Measurements from ENCODE around the gene GPR139. TPM values are rescaled to one million over a fixed set of nuclear protein-coding genes. Genes with fewer than 3 reads are reported as not detected.
A peak's percentile ranks its signal among the peaks of the same experiment; 100 is the strongest.

Gene GPR139
- total and polyA plus RNA-seq, 5 donors: not detected

DNA sequence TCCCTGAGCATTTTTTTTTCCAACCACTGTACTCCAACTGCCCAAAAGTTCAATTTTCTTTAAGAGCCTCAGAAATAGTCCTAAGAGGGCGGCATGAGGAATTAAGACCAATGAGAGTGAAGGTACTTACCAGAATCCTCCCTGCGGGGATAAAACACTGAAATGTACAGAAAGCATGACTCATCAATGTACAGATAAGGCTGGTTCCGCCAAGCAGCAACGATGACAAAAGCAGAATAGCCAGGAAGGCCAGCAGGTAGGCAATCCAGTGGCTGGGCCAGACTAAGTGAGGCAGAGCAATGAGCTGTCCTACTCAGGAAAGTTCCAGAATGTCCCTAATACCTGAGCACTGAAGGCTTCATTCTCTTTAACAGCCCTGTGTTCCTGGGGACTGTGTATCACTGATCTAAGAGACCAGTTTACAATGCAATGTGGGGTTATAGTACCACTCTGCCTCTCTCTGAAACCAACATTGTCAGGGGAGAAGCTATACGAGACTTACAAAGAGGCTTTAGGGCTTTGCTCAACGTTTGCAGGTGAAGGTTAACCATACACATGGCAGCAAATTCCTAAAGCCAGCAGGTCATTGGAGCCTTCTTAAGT is 11.0 kb upstream of the GPR139 start:
- Histone ChIP-seq H3K4me3 (ENCODE audit: low read length) (no peak overlapping the region), H3K27me3 (ENCODE audit: control insufficient read depth, insufficient read depth) (peaks cover 3% of the 10 kb centered on the region), H3K9me3 (ENCODE audit: control insufficient read depth, low read length) (no peaks in the 10 kb centered on the region), H3K27ac (ENCODE audit: low read length) (no peak overlapping the region), H3K4me1 (ENCODE audit: control insufficient read depth, insufficient read depth, low read length) (no peaks in the 10 kb centered on the region)
- DNase-seq: no peak
- no peak for ATAC-seq
- WGBS: 50% methylated on average over 6 of the region's 6 CpGs
- intact Hi-C loops (cut with DNase I): no loop called here

DNA sequence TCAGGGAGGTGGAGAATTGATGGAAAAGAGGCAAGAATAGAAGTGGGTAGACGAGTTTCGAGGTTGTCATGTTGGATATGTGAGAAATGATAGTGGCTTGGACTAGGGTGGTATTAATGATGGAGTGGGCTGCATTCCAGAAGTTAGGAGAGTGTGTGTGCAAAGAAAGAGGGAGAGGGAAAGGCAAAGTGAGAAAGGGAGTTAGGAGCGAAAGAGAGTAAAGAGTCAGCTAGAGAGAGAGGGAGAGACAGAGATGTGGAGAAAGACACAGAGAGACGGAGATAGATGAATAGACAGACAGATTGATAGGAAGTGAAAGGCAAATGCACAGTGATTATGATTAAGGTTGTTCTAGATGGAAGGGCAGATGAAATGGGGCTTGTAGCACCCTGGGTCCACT is 5.4 kb upstream of the GPR139 start:
- H3K4me1 ChIP-seq (ENCODE audit: control insufficient read depth, insufficient read depth, low read length): no peaks in the 10 kb centered on the region
- no peak for ATAC-seq
- intact Hi-C loops (cut with DNase I): no loop called here
- no peaks in the 10 kb centered on the region for H3K9me3 ChIP-seq (ENCODE audit: control insufficient read depth, low read length)
- H3K4me3 ChIP-seq (ENCODE audit: low read length): no peak overlapping the region
- H3K27me3 ChIP-seq (ENCODE audit: control insufficient read depth, insufficient read depth): peaks cover 3% of the 10 kb centered on the region
- WGBS: 69% methylated on average over 4 of the region's 4 CpGs
- DNase-seq: no peak
- no peak overlapping the region for H3K27ac ChIP-seq (ENCODE audit: low read length)

DNA sequence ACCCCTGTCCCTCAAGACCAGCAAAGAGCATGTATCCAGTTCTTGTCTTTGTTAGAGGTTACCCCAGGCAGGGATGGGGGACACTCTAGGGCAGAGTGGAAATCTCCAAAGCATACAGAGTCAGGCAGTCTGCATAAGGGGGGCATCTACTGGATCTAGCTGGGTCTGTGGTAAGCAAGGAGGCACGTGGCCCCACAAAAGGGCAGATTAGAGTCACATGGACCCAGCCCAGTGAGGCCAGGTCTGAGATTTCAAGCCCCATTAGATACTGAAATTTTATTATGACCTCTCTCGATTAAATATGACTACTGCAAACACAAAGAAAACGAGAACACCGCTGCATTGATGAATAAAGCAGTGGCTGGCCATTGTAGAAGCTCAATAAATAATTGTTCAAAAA is 1.6 kb upstream of the GPR139 start:
- Histone ChIP-seq H3K27me3 (ENCODE audit: control insufficient read depth, insufficient read depth) (no peaks in the 10 kb centered on the region), H3K4me3 (ENCODE audit: low read length) (no peak overlapping the region), H3K9me3 (ENCODE audit: control insufficient read depth, low read length) (no peaks in the 10 kb centered on the region), H3K27ac (ENCODE audit: low read length) (no peak overlapping the region), H3K4me1 (ENCODE audit: control insufficient read depth, insufficient read depth, low read length) (no peaks in the 10 kb centered on the region)
- ATAC-seq (no peak), DNase-seq (no peak)
- intact Hi-C loops (cut with DNase I): no loop called here
- WGBS: 64% methylated on average over 4 of the region's 4 CpGs

DNA sequence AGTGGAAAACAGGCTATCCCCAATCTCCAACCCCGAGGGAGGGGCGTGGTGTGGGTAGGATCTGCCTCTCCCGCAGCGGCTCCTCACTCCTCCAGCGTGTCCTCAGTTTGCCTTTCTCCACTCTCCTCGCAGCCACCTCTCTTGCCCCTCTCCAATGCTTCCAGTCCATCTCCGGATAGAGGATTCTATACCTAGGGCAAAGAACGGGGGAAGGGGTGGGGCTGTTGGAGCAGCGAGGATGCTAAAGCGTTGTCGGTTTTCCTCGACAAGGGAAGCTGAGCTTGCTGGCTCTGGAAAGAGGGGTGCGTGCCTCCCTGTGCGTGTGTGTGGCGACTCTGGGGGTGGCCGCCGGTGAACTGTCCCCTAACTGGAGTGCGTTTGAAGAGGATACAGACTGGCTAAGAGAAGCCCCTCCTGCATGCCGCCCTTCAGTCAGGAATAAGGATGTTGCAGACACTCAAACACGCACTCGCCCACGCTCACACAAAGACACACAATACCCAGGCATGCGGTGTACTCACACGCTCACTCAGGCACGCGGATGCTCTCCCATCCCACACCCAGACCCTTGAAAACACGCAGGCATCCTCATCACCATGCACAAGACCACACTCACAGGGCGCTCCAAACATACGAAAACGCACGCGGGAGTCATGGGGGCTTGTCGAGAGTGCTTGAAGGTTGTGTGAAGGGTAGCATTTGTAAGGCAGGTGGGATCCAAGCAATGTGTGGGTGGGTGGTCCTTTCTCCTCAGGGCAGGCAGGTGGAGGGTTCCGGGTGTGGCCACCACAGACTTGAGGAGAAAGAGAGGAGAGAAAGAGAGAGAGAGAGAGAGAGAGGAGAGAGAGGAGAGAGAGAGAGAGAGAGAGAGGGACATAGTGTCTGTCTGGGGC is 655 bp upstream of the GPR139 start:
- DNase-seq (no peak), ATAC-seq (no peak)
- no peaks in the 10 kb centered on the region for H3K9me3 ChIP-seq (ENCODE audit: control insufficient read depth, low read length)
- H3K27me3 ChIP-seq (ENCODE audit: control insufficient read depth, insufficient read depth): no peaks in the 10 kb centered on the region
- intact Hi-C loops (cut with DNase I): no loop called here
- WGBS: 10% methylated on average over 34 of the region's 34 CpGs
- no peak overlapping the region for H3K4me3 ChIP-seq (ENCODE audit: low read length)
- no peaks in the 10 kb centered on the region for H3K4me1 ChIP-seq (ENCODE audit: control insufficient read depth, insufficient read depth, low read length)
- no peak overlapping the region for H3K27ac ChIP-seq (ENCODE audit: low read length)

DNA sequence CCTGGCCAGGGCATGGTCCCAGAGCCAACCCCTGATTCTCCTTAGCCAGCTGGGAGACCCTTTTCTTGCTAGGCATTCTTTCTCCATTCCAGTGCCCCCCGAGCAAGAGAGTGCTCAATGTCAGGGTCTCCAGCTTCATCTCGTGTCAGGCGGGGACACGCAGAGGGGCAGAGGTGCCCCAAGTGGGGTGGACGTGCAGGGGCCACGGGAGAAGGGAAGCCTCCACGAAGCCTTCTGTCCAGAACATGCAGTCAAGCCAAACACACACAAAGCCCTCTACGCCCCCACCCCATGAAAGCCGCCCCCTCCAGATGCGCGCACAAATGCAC is 852 bp downstream of the GPR139 start:
- Histone ChIP-seq H3K9me3 (ENCODE audit: control insufficient read depth, low read length) (no peaks in the 10 kb centered on the region), H3K27ac (ENCODE audit: low read length) (no peak overlapping the region), H3K4me1 (ENCODE audit: control insufficient read depth, insufficient read depth, low read length) (no peaks in the 10 kb centered on the region), H3K4me3 (ENCODE audit: low read length) (no peak overlapping the region), H3K27me3 (ENCODE audit: control insufficient read depth, insufficient read depth) (no peaks in the 10 kb centered on the region)
- 14% methylated on average over 11 of the region's 11 CpGs for WGBS
- intact Hi-C loops (cut with DNase I): no loop called here
- no peak for DNase-seq
- no peak for ATAC-seq

DNA sequence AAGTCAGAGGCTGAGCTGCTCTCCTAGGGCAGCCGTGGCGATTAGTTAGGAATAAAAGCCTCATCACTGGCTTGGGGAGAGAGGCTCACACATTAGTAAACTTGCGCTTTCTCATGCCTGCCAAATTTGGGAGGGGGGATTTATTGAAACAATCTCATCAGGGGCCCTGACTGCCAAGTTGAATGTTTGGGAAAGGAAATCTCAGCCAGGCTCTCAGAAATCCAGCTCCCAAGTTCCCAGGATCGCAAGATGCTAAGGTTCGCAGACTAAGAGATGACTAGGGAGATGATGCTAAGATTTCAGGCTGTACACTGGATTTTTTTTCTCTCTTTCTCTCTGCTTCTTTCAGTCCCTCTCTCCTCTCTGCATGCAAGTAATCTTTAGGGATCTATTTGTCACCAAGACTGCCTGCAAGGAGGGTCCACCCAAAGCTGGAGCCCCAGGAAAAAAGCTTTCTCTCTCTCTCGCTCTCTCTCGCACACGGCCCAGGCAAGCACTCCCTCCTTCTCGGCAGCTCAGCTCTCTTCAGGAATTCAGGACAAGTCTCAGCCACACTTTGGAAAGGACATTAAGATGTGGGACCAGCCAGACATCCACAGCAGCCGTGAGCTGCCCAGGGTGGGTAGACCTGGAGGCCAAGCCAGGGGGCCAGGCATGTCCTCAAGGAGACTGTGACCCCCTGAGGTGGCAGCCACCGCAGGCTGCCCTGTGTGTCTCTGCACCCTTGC is 1.4 kb downstream of the GPR139 start:
- intact Hi-C loops (cut with DNase I): no loop called here
- H3K27ac ChIP-seq (ENCODE audit: low read length): no peak overlapping the region
- H3K4me3 ChIP-seq (ENCODE audit: low read length): no peak overlapping the region
- H3K9me3 ChIP-seq (ENCODE audit: control insufficient read depth, low read length): no peaks in the 10 kb centered on the region
- no peaks in the 10 kb centered on the region for H3K27me3 ChIP-seq (ENCODE audit: control insufficient read depth, insufficient read depth)
- no peaks in the 10 kb centered on the region for H3K4me1 ChIP-seq (ENCODE audit: control insufficient read depth, insufficient read depth, low read length)
- DNase-seq: no peak
- WGBS: 40% methylated on average over 11 of the region's 11 CpGs
- ATAC-seq: no peak

DNA sequence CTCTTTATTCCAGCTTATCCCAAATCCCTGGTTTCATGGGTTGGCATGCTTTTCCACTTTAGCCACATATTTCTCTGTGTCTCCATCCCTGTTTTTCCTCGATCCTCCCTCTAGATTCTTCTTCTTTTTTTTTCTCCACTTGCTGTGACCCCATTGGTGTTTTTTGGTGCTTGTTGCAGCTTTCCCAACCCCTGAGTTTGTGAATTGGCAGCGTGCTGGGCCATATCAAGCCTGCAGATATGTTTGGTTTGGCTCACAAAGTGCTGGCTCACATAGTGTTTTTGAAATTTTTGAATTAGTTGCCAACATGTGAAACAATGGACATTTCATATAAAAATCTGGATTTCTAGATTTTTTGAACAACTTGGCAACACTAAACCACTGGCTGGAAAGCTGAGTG is 8.8 kb downstream of the GPR139 start:
- no peaks in the 10 kb centered on the region for H3K4me1 ChIP-seq (ENCODE audit: control insufficient read depth, insufficient read depth, low read length)
- H3K9me3 ChIP-seq (ENCODE audit: control insufficient read depth, low read length): no peaks in the 10 kb centered on the region
- WGBS: 25% methylated on average over 2 of the region's 2 CpGs
- ATAC-seq: peak; percentile 62 to 88
- DNase-seq: peak; percentile 53 to 74 (median 56)
- intact Hi-C loops (cut with DNase I): no loop called here
- H3K27ac ChIP-seq (ENCODE audit: low read length): no peak overlapping the region
- no peaks in the 10 kb centered on the region for H3K27me3 ChIP-seq (ENCODE audit: control insufficient read depth, insufficient read depth)
- H3K4me3 ChIP-seq (ENCODE audit: low read length): no peak overlapping the region

DNA sequence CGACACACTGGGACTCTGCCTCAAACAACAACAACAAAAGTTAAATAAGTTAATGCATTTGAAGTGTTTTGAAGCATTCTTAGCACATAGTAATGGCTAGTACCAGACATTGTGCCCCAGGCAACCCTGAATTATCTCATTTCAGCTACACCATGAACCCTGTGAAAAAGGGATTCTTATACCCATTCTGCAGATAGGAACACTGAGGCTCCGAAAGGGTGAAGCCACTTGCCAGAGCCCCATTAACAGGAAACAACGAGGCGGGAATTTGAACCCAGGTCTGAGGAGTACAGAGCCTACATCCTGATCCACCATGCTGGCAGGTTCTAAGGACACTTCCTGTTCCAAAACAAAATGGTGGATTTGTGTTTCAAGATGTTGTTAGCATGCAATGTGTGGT is 9.2 kb downstream of the GPR139 start:
- Histone ChIP-seq H3K4me1 (ENCODE audit: control insufficient read depth, insufficient read depth, low read length) (no peaks in the 10 kb centered on the region), H3K4me3 (ENCODE audit: low read length) (no peak overlapping the region), H3K9me3 (ENCODE audit: control insufficient read depth, low read length) (no peaks in the 10 kb centered on the region), H3K27ac (ENCODE audit: low read length) (no peak overlapping the region), H3K27me3 (ENCODE audit: control insufficient read depth, insufficient read depth) (no peaks in the 10 kb centered on the region)
- DNase-seq: no peak
- intact Hi-C loops (cut with DNase I): no loop called here
- no peak for ATAC-seq
- WGBS: 88% methylated on average over 4 of the region's 4 CpGs

DNA sequence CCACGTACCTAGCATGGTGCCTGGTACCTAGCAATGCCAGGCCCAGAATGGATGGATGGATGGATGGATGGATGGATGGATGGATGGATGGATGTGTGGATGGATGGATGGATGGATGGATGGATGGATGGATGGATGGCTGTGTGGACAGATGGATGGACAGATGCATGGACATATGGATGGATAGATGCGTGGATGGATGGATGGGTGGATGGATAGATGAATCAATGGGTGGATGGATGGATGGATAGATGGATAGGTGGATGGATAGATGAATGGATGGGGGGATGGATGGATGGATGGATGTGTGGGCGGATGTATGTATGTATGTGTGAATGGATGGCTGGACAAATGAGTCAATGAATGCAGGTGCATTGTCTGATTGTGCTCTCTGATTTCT is 12.6 kb downstream of the GPR139 start:
- no peak for DNase-seq
- no peak for ATAC-seq
- H3K27ac ChIP-seq (ENCODE audit: low read length): no peak overlapping the region
- H3K9me3 ChIP-seq (ENCODE audit: control insufficient read depth, low read length): no peaks in the 10 kb centered on the region
- H3K27me3 ChIP-seq (ENCODE audit: control insufficient read depth, insufficient read depth): no peaks in the 10 kb centered on the region
- intact Hi-C loops (cut with DNase I): no loop called here
- WGBS: 70% methylated on average over 3 of the region's 3 CpGs
- no peaks in the 10 kb centered on the region for H3K4me1 ChIP-seq (ENCODE audit: control insufficient read depth, insufficient read depth, low read length)
- no peak overlapping the region for H3K4me3 ChIP-seq (ENCODE audit: low read length)

DNA sequence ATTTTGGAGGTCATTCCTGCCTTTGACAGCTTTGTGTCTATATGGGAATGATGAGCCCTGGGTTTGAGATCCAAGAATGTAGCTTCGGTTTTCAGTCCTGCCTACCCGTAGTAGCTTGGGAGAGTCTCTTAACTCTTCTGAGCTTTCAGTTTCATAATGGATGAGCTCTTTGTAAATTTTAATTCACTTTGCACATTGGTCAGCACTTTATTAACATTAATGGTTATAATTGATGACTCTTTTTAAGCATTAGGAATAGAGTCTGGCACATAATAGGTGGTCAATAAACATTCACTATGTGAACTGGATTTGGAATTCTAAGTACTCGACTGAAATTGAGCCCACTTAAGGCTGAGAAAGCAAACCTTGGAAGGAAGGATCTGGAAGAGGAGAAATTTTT is 17.3 kb downstream of the GPR139 start:
- ATAC-seq (no peak), DNase-seq (no peak)
- H3K9me3 ChIP-seq (ENCODE audit: control insufficient read depth, low read length): no peaks in the 10 kb centered on the region
- intact Hi-C loops (cut with DNase I): no loop called here
- H3K4me1 ChIP-seq (ENCODE audit: control insufficient read depth, insufficient read depth, low read length): no peaks in the 10 kb centered on the region
- WGBS: 76% methylated on average over 3 of the region's 3 CpGs
- H3K27ac ChIP-seq (ENCODE audit: low read length): no peak overlapping the region
- no peaks in the 10 kb centered on the region for H3K27me3 ChIP-seq (ENCODE audit: control insufficient read depth, insufficient read depth)
- H3K4me3 ChIP-seq (ENCODE audit: low read length): no peak overlapping the region

DNA sequence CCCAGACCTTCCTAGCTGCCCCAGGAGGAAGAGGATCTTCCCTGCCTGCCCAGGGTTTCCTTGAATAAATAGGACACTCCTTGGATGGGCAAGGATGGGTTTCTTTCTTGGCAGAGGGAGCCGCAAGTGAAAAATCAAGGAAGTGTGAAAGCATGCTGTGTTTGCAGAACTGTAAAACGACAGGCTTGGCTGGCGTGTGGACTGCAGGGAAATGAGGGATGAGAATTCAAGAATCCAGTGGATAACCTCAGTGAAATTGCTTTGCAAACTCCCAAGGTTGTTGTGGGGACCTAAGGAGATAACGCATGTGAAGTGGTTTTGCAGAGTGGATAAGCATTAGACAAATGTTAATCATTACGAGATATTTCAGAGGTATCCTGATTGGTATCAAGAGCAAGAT is 20.4 kb downstream of the GPR139 start:
- DNase-seq (no peak), ATAC-seq (no peak)
- Histone ChIP-seq H3K27ac (ENCODE audit: low read length) (no peak overlapping the region), H3K4me1 (ENCODE audit: control insufficient read depth, insufficient read depth, low read length) (no peaks in the 10 kb centered on the region), H3K9me3 (ENCODE audit: control insufficient read depth, low read length) (no peaks in the 10 kb centered on the region), H3K27me3 (ENCODE audit: control insufficient read depth, insufficient read depth) (no peaks in the 10 kb centered on the region), H3K4me3 (ENCODE audit: low read length) (no peak overlapping the region)
- intact Hi-C loops (cut with DNase I): no loop called here
- 38% methylated on average over 5 of the region's 5 CpGs for WGBS
